H1 (cell line): ENCODE data around the gene HJURP. TPM values are rescaled to one million over a fixed set of nuclear protein-coding genes. Genes with fewer than 3 reads are reported as not detected.
A peak's percentile ranks its signal among the peaks of the same experiment; 100 is the strongest.

Source experiments
- CTCF ChIA-PET: fragments of 300-600 bp; sonication (Branson Sonifier 250); formaldehyde crosslinking; loops from one replicate; lab custom pipeline; 2021; ENCODE audit not compliant: partially characterized antibody; lab: Charles Lee
- POLR2A ChIA-PET: fragments of 300-600 bp; sonication (Branson Sonifier 250); formaldehyde crosslinking; loops from one replicate; lab custom pipeline; 2021; ENCODE audit warnings: inconsistent platforms; ENCODE audit not compliant: partially characterized antibody; lab: Charles Lee
- DNase-seq, 2 experiments: peaks; one replicate each; pipeline versions ENCODE4 v3.0.0 to v3.0.0-alpha.2; 2010 to 2022; ENCODE audit warnings: low spot score in 2 of 2, low read depth in 1 of 2, mixed read lengths in 1 of 2
- FAIRE-seq: peaks from 2 replicates; lab custom pipeline; 2011; peaks lifted over from hg19 to GRCh38; lab: Jason Lieb, UNC
- H2AFZ ChIP-seq: 2 replicates; pipeline ENCODE4 v1.8.1; 2012; ENCODE audit warnings: low read length, inconsistent platforms
- H2AK5ac ChIP-seq: 2 replicates; pipeline ENCODE4 v1.6.1; 2013; ENCODE audit warnings: low read depth, low read length
- H2BK120ac ChIP-seq: replicated peaks from 2 replicates; pipeline ENCODE3; 2013; ENCODE audit warnings: low read depth, low read length, inconsistent platforms
- H2BK12ac ChIP-seq: 2 replicates; pipeline ENCODE4 v1.6.1; 2013; ENCODE audit warnings: low read depth, low read length
- H2BK15ac ChIP-seq: 2 replicates; pipeline ENCODE4 v1.6.1; 2013; ENCODE audit warnings: low read length
- H2BK20ac ChIP-seq: 2 replicates; pipeline ENCODE4 v1.6.1; 2013; ENCODE audit warnings: low read length
- H2BK5ac ChIP-seq: 2 replicates; pipeline ENCODE4 v1.6.1; 2013; ENCODE audit warnings: low read depth, low read length
- H3K14ac ChIP-seq: 2 replicates; pipeline ENCODE4 v1.6.1; 2013; ENCODE audit warnings: inconsistent platforms; ENCODE audit not compliant: insufficient read length
- H3K18ac ChIP-seq: 2 replicates; pipeline ENCODE4 v1.6.1; 2013; ENCODE audit warnings: low read length; ENCODE audit errors: extremely low read depth
- H3K23ac ChIP-seq: 2 replicates; pipeline ENCODE4 v1.6.1; 2013; ENCODE audit warnings: inconsistent platforms; ENCODE audit not compliant: insufficient read length
- H3K23me2 ChIP-seq: 2 replicates; pipeline ENCODE4 v1.6.1; 2013; ENCODE audit warnings: low read depth, low read length
- H3K27ac ChIP-seq: 2 replicates; pipeline ENCODE4 v1.6.1; 2011; ENCODE audit warnings: low read depth, low read length, inconsistent platforms
- H3K27me3 ChIP-seq, 4 experiments: replicated peaks in 1 of 4; 1 replicate in 1 of 4; 2 replicates in 3 of 4; pipeline versions ENCODE4 v1.6.1 to v1.8.1; 2011 to 2013; ENCODE audit warnings: low read length in 3 of 4, mild to moderate bottlenecking in 3 of 4, inconsistent platforms in 2 of 4, mixed read lengths in 2 of 4, moderate library complexity in 1 of 4; ENCODE audit not compliant: control insufficient read depth in 3 of 4, insufficient read depth in 3 of 4; ENCODE audit errors: extremely low read depth in 1 of 4
- H3K36me3 ChIP-seq, 4 experiments: 2 replicates each; pipeline versions ENCODE4 v1.6.1 to v1.8.1; 2011 to 2013; ENCODE audit warnings: mild to moderate bottlenecking in 4 of 4, low read length in 3 of 4, moderate library complexity in 2 of 4, control low read depth in 1 of 4, inconsistent platforms in 1 of 4; ENCODE audit not compliant: insufficient read depth in 4 of 4, control insufficient read depth in 2 of 4
- H3K4ac ChIP-seq: replicated peaks from 2 replicates; pipeline ENCODE3; 2013; ENCODE audit warnings: low read length, low read depth, mixed read lengths, inconsistent platforms; ENCODE audit not compliant: insufficient read length
- H3K4me1 ChIP-seq, 4 experiments: replicated peaks in 1 of 4; 1 replicate in 1 of 4; 2 replicates in 3 of 4; pipeline versions ENCODE4 v1.6.1 to v1.8.1; 2011 to 2013; ENCODE audit warnings: low read length in 3 of 4, inconsistent platforms in 2 of 4, mixed read lengths in 1 of 4; ENCODE audit not compliant: insufficient read depth in 4 of 4, control insufficient read depth in 3 of 4
- H3K4me2 ChIP-seq, 2 experiments: 2 replicates each; pipeline versions ENCODE4 v1.6.1 to v1.8.1; 2011 to 2013; ENCODE audit warnings: low read depth in 2 of 2, low read length in 2 of 2, control low read depth in 1 of 2, inconsistent platforms in 1 of 2, mild to moderate bottlenecking in 1 of 2; ENCODE audit not compliant: insufficient read depth in 1 of 2
- H3K4me3 ChIP-seq, 4 experiments: fragments of 200-600, 300-600 bp in 1 of 4; sonication (generic), shearing (Covaris generic), sonication (Bioruptor Twin) in 1 of 4; 2 replicates each; pipeline versions ENCODE4 v1.5.1 to v1.8.1; 2011 to 2016; ENCODE audit warnings: low read length in 4 of 4, low read depth in 3 of 4, control low read depth in 2 of 4, inconsistent platforms in 2 of 4, mild to moderate bottlenecking in 2 of 4, mixed read lengths in 1 of 4, moderate library complexity in 1 of 4; ENCODE audit not compliant: insufficient read depth in 2 of 4; ENCODE audit errors: extremely low read depth in 1 of 4
- H3K56ac ChIP-seq: replicated peaks from 2 replicates; pipeline ENCODE3; 2013; ENCODE audit warnings: low read depth, mild to moderate bottlenecking, mixed read lengths, low read length, inconsistent platforms; ENCODE audit not compliant: insufficient read length
- H3K79me1 ChIP-seq: 2 replicates; pipeline ENCODE4 v1.6.1; 2013; ENCODE audit warnings: low read depth, low read length, control low read depth
- H3K79me2 ChIP-seq, 2 experiments: 2 replicates each; pipeline versions ENCODE4 v1.6.1 to v1.8.1; 2012 to 2013; ENCODE audit warnings: low read length in 2 of 2, mild to moderate bottlenecking in 2 of 2, inconsistent platforms in 1 of 2; ENCODE audit not compliant: insufficient read depth in 2 of 2, control insufficient read depth in 1 of 2
- H3K9ac ChIP-seq, 4 experiments: replicated peaks in 1 of 4; 1 replicate in 1 of 4; 2 replicates in 3 of 4; pipeline versions ENCODE4 v1.6.1 to v1.8.1; 2011 to 2013; ENCODE audit warnings: low read depth in 3 of 4, low read length in 3 of 4, control low read depth in 2 of 4, mild to moderate bottlenecking in 2 of 4, moderate library complexity in 2 of 4, inconsistent platforms in 1 of 4; ENCODE audit errors: extremely low read depth in 1 of 4
- H3K9me3 ChIP-seq, 2 experiments: 2 replicates each; pipeline versions ENCODE4 v1.6.1 to v1.8.1; 2012 to 2013; ENCODE audit warnings: mild to moderate bottlenecking in 2 of 2, moderate library complexity in 2 of 2, control low read depth in 1 of 2, inconsistent platforms in 1 of 2, low read depth in 1 of 2, low read length in 1 of 2, mixed read lengths in 1 of 2; ENCODE audit not compliant: insufficient read depth in 2 of 2
- H4K20me1 ChIP-seq, 2 experiments: replicated peaks in 1 of 2; 2 replicates each; pipeline versions ENCODE3 to v1.8.1; 2011 to 2013; ENCODE audit warnings: inconsistent platforms in 2 of 2, low read length in 2 of 2, mild to moderate bottlenecking in 1 of 2; ENCODE audit not compliant: insufficient read depth in 2 of 2, control insufficient read depth in 1 of 2
- H4K5ac ChIP-seq: 2 replicates; pipeline ENCODE4 v1.6.1; 2013; ENCODE audit warnings: low read length, low read depth, mixed read lengths, inconsistent platforms; ENCODE audit not compliant: insufficient read length
- H4K8ac ChIP-seq: 2 replicates; pipeline ENCODE4 v1.8.0; 2013; ENCODE audit warnings: mild to moderate bottlenecking, moderate library complexity, low read length, inconsistent platforms; ENCODE audit not compliant: insufficient read depth; ENCODE audit errors: extremely low read depth
- H4K91ac ChIP-seq: replicated peaks from 2 replicates; pipeline ENCODE3; 2013; ENCODE audit warnings: low read length, mixed read lengths, inconsistent platforms; ENCODE audit not compliant: insufficient read length
- EGR1 ChIP-seq: IDR thresholded peaks from 2 replicates; pipeline ENCODE4 v1.6.1; 2011; ENCODE audit warnings: low read depth, low read length, borderline replicate concordance
- GABPA ChIP-seq: IDR thresholded peaks from 2 replicates; pipeline ENCODE4 v1.6.1; 2011; ENCODE audit warnings: mild to moderate bottlenecking, low read length, moderate library complexity, borderline replicate concordance; ENCODE audit not compliant: insufficient read depth
- JUN ChIP-seq: IDR thresholded peaks from 2 replicates; pipeline ENCODE4 v1.6.1; 2011; ENCODE audit warnings: low read depth, mild to moderate bottlenecking, improper control_type of control experiment, low read length
- NANOG ChIP-seq: IDR thresholded peaks from 2 replicates; pipeline ENCODE4 v1.6.1; 2011; ENCODE audit warnings: low read length, low read depth, mild to moderate bottlenecking, inconsistent platforms; ENCODE audit not compliant: insufficient read depth, poor library complexity, severe bottlenecking
- PHF8 ChIP-seq: fragments of 200-600 bp; sonication (generic); conservative IDR thresholded peaks from 2 replicates; pipeline ENCODE4 v1.7.1; 2012; ENCODE audit warnings: low read depth, mild to moderate bottlenecking, inconsistent platforms, low read length, moderate library complexity
- POLR2AphosphoS5 ChIP-seq: IDR thresholded peaks from 2 replicates; pipeline ENCODE4 v1.6.1; 2011; ENCODE audit warnings: low read depth, low read length
- RAD21 ChIP-seq, 2 experiments: IDR thresholded peaks in 1 of 2; conservative IDR thresholded peaks in 1 of 2; 2 replicates each; pipeline ENCODE4 v1.6.1; 2011; ENCODE audit warnings: low read depth in 2 of 2, low read length in 2 of 2, improper control_type of control experiment in 1 of 2, inconsistent platforms in 1 of 2, mild to moderate bottlenecking in 1 of 2, moderate library complexity in 1 of 2
- SUZ12 ChIP-seq: fragments of 200-600 bp; sonication (generic); IDR thresholded peaks from 2 replicates; pipeline ENCODE4 v1.6.1; 2012; ENCODE audit warnings: mild to moderate bottlenecking, inconsistent platforms, low read length, moderate library complexity, mixed read lengths
- WGBS, 2 experiments: shearing (Covaris generic) in 1 of 2; methylation state at CpG; one replicate each; pipeline versions ENCODE4 v1.1.6 to v1.1.7; 2013 to 2015; ENCODE audit warnings: low lambda C conversion rate in 2 of 2, mixed read lengths in 2 of 2, inconsistent platforms in 1 of 2, low coverage in 1 of 2, missing lambda C conversion rate in 1 of 2; ENCODE audit not compliant: insufficient replicate concordance in 2 of 2, insufficient coverage in 1 of 2, insufficient read length in 1 of 2; ENCODE audit errors: extremely low coverage in 1 of 2, missing lambda C conversion rate in 1 of 2; 5-methylcytosine and 5-hydroxymethylcytosine counted together
- polyA plus RNA-seq, 7 experiments: library from polyadenylated mRNA; depleted of rRNA in 3 of 7; stranded (reverse) in 5 of 7; unstranded in 2 of 7; fragments of >200 nt in 5 of 7; fragments of 200-250 nt in 2 of 7; gene quantifications; 1 replicate in 5 of 7; 2 replicates in 1 of 7; 4 replicates in 1 of 7; pipeline versions ENCODE4 v1.2.1 to v1.2.3, GENCODE V29; 2011 to 2013; ENCODE audit warnings: missing spikeins in 2 of 7, mixed read lengths in 2 of 7
- total RNA-seq: library from RNA; stranded (reverse); fragmentation: NEBNext Ultra II Directional; extraction: Animal tissue kit (Norgen Biotek cat#: 25700); gene quantifications from 2 replicates; pipeline ENCODE4 v1.2.1, GENCODE V29; 2021
- TF ChIP-seq, protein P1 (sequence below): IDR thresholded peaks from 2 replicates; pipeline ENCODE4 v1.6.1; 2012; ENCODE audit warnings: inconsistent platforms
- TF ChIP-seq, protein P2 (sequence below): IDR thresholded peaks from 2 replicates; pipeline ENCODE4 v1.6.1; 2012; ENCODE audit warnings: low read length, inconsistent platforms

HJURP gene
- total and polyA plus RNA-seq, 2 of the 8 experiments (the other 6 are each of a cell fraction or from before 2014, with no cell fraction given) = 49.3 to 60.5 TPM

DNA sequence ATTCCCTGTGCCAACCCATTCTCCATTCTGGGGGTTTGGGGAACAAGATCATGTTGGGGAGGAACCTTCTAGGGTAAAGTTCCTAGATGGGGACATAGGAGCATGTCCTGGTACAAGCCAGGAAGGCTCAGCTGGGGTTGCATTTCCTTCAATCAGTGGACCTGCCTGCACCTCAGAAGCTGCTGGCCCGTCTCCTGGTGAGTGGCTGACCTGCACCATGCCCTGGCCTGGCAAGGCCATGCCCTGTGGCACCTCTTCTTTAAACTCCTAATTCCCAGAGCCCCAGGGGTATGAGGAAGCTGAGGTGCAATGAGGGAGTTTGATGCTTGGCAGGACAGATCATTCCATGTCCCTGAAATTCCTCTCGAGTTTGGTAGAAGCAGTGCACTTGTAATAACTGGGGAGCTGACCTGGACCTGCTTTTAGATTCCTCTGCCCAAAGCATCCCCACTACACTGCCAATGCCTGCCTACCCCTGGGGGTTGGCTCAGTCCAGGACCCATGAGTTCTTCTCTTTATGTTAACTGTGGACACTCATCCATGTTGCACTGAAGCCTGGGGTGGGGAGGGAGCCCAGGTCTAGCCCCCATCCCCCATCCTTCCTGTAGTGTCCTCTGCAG is 50.9 kb downstream of the HJURP start:
- Histone ChIP-seq H2AFZ (no peak overlapping the region), H3K56ac (no peak overlapping the region), H2BK12ac (no peak overlapping the region), H2BK15ac (no peak overlapping the region), H3K14ac (no peak overlapping the region), H3K27ac (no peak overlapping the region), H3K18ac (no peak overlapping the region), H2AK5ac (no peak overlapping the region), H3K9me3 (peaks cover 0 to 4% of the 10 kb centered on the region in 2 experiments; a peak in 3 of 4 replicates), H3K79me1 (no peaks in the 10 kb centered on the region), H3K79me2 (no peaks in the 10 kb centered on the region), H2BK20ac (no peak overlapping the region), H4K20me1 (no peaks in the 10 kb centered on the region), H3K36me3 (no peaks in the 10 kb centered on the region), H3K4me1 (no peaks in the 10 kb centered on the region), H3K27me3 (no peaks in the 10 kb centered on the region), H4K5ac (no peak overlapping the region), H2BK120ac (no peak overlapping the region), H3K9ac (no peak overlapping the region), H3K23me2 (no peaks in the 10 kb centered on the region), H3K4ac (no peak overlapping the region), H4K91ac (no peak overlapping the region), H3K23ac (no peak overlapping the region), H3K4me3 (no peak overlapping the region), H3K4me2 (no peak overlapping the region), H4K8ac (no peak overlapping the region), H2BK5ac (no peak overlapping the region)
- ChIA-PET POLR2A (no interaction called here), CTCF (interaction anchor here (1.3 kb wide), 1 partner anchor 18 kb away, joined by 3 read pairs; no protein-coding TSS in a partner anchor)
- FAIRE-seq = no peak
- 83% methylated on average over 1 of the region's 2 CpGs; no CpG with 5 or more reads in 1 of the 2 experiments for WGBS, 2 experiments
- peak in 1 of 2 experiments; percentile 7 for DNase-seq
- TF ChIP-seq RAD21 (IDR thresholded peaks at IDR 0.05 in 1 of 2, conservative IDR thresholded peaks at IDR 0.05 in 1 of 2; ENCODE audit: low read depth in 2 of 2, low read length in 2 of 2) (no peak), PHF8 (no peak), JUN (no peak), NANOG (no peak), EGR1 (no peak), POLR2AphosphoS5 (no peak), GABPA (no peak), SUZ12 (no peak)
- TF ChIP-seq, protein P1, sequence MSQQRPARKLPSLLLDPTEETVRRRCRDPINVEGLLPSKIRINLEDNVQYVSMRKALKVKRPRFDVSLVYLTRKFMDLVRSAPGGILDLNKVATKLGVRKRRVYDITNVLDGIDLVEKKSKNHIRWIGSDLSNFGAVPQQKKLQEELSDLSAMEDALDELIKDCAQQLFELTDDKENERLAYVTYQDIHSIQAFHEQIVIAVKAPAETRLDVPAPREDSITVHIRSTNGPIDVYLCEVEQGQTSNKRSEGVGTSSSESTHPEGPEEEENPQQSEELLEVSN = no peak
- TF ChIP-seq, protein P2, sequence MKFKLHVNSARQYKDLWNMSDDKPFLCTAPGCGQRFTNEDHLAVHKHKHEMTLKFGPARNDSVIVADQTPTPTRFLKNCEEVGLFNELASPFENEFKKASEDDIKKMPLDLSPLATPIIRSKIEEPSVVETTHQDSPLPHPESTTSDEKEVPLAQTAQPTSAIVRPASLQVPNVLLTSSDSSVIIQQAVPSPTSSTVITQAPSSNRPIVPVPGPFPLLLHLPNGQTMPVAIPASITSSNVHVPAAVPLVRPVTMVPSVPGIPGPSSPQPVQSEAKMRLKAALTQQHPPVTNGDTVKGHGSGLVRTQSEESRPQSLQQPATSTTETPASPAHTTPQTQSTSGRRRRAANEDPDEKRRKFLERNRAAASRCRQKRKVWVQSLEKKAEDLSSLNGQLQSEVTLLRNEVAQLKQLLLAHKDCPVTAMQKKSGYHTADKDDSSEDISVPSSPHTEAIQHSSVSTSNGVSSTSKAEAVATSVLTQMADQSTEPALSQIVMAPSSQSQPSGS = no peak
